Heart left ventricle (tissue), 13 donors: Measurements from ENCODE around the gene TTC33.

Source experiments
- POLR2A ChIP-seq, 2 donors: fragments of 450-650 bp; IDR thresholded peaks; one replicate each; pipeline ENCODE4 v1.6.1; 2017; ENCODE audit warnings: antibody characterized with exemption in 2 of 2, mild to moderate bottlenecking in 2 of 2, moderate library complexity in 2 of 2
- TF ChIP-seq, protein P1 (sequence below), 12 donors: fragments of 200-600 bp; sonication (generic) in 4 of 12; IDR thresholded peaks; one replicate each; pipeline versions ENCODE4 v1.5.0 to v1.8.0; 2018 to 2022; ENCODE audit warnings: antibody characterized with exemption in 12 of 12, mild to moderate bottlenecking in 5 of 12
- donor health status: ischemic (EF 13 %, LVEDD 7.1; RV severe dilation, severe dysfunction).
- donor health status: DM: no; HTN: yes; CAD: no.
- donor health status: DM: no; HTN: no; CAD: no.
- donor health status: ischemic (EF 25% LVEDD 6.9; RV normal size, moderate dysfunction).
- donor health status: ischemic (EF 25% LVEDD 5.7; RV mildly dilated, moderate dysfunction).
- donor health status: ischemic (EF 35%, LVEDD 5.7; RV mildly dilated, moderate dysfunction).
- donor health status: nonischemic (EF 11% LVEDD 7.7; RV severe dilation, severe dysfunction).
- donor health status: DM: yes; HTN: yes; CAD: no.
- donor health status: PGD.
- donor health status: ischemic (EF 29% LVEDD 5.4; RV normal size, mild dysfunction).
- donor health status: nonischemic (EF 23%, LVEDD 6.1; RV moderate dilation, normal function).

DNA sequence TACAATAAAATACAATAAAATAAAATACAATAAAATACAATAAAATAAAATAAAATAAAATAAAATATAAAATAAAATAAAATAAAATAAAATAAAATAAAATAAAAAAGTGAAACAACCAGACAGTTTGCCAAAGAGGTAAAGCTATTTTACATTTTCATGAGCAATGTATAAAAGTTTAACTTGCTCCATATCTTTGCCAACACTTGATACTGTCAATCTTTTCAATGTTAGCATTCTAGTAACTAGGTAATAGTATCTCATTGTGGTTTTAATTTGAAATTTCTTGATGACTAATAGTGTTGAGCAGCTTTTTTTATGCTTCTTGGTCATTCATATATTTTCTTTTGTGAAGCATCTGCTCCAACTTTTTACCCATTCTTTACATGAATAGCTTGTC lies 17.3 kb downstream of the TTC33 start:
- TF ChIP-seq, protein P1, sequence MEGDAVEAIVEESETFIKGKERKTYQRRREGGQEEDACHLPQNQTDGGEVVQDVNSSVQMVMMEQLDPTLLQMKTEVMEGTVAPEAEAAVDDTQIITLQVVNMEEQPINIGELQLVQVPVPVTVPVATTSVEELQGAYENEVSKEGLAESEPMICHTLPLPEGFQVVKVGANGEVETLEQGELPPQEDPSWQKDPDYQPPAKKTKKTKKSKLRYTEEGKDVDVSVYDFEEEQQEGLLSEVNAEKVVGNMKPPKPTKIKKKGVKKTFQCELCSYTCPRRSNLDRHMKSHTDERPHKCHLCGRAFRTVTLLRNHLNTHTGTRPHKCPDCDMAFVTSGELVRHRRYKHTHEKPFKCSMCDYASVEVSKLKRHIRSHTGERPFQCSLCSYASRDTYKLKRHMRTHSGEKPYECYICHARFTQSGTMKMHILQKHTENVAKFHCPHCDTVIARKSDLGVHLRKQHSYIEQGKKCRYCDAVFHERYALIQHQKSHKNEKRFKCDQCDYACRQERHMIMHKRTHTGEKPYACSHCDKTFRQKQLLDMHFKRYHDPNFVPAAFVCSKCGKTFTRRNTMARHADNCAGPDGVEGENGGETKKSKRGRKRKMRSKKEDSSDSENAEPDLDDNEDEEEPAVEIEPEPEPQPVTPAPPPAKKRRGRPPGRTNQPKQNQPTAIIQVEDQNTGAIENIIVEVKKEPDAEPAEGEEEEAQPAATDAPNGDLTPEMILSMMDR (IDR thresholded peaks at IDR 0.05) = no peak
- no peak for TF ChIP-seq POLR2A (IDR thresholded peaks at IDR 0.05)
